Stromal cell of bone marrow (primary cell): ENCODE data around the gene SLC18B1.
"Not testable (repeated sequence)": the region's sequence is repeated elsewhere in the genome, so short reads cannot be mapped to it uniquely, and the experiment has no call there.

Source experiments
- DNase-seq: peaks from one replicate; pipeline ENCODE4 v3.0.0-alpha.2; 2012; ENCODE audit warnings: low read depth

Gene SLC18B1

DNA sequence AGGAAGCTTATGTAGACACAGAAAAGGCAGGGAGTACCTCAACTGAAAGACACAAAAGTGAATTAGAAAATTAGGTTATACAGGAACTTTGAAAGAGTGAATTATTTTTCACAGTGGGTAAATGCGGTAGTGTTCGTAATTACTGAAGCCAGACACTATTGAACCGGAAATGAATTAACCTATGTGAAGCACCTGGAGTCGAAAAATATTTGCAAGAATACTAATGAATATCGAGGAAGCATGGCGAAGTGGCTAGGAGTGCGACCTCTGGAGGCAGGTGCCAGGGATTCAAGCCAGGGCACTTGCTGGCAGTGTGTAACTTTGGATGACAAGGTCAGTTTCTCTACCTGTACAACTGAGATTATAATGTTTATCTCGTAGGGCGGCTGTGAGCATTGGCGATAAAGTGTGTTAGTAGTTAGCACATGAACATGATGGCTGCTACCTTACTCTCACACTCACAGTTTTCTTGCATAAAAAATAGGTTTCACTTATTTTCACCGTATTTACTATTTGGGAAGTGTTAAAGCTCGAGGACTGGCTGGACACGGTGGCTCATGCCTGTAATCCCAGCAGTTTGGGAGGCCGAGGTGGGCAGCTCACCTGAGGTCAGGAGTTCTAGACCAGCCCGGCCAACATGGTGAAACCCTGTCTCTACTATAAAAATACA lies 567 bp upstream of the SLC18B1 start:
- DNase-seq, result no peak

DNA sequence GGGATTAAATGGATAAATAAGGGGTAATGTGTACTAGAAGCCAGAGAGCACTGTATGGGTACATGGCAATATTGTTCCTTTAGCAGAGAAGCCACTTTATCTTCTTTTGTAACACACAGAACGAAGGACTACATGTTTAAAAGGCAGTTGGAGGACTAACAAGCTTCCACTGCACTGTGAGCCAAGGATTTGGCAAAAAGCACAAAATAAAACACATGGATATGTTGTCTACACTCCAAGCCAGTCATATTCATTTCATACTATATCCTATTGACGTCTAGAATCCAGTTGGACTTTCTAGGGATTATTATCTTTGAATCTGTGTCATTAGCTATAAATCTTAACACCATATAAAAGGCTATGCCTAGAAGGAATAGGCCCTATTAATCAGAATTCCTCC lies 3.0 kb downstream of the SLC18B1 start:
- no peak for DNase-seq

DNA sequence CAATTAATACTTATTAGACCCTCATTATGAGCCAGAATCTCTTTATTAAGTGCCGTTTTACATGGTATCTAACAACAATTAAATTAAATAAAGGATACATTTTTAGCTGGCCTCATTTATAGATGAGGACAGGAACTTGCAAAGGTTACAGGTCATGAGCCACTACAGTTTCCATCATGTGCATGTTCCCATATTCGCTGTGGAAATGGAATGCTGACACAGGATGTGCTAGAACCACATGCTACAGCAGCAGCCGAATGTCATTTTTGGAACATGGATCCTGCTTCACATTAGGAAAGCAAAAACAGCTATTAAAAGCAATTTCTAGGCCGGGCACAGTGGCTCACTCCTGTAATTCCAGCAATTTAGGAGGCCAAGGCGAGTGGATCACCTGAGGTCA lies 5.9 kb downstream of the SLC18B1 start:
- no peak for DNase-seq

DNA sequence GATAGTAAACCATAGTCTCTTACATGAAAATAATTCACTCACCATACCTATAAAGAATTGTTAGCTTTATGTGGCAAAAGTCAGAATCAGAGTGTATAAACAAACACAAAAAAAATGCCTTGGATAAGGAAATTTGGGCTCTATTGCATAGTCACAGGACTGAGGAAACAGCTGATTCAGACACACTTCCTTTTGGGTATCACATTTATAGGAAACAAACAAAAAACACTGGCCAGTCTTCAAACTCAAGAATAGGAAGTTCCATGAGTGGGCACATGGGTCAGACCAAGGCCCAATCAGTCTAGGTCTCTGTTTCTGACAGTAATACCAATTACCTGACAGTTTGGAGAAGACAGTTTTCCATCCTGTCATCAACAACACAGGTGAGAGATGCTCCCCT lies 8.0 kb downstream of the SLC18B1 start:
- no peak for DNase-seq

DNA sequence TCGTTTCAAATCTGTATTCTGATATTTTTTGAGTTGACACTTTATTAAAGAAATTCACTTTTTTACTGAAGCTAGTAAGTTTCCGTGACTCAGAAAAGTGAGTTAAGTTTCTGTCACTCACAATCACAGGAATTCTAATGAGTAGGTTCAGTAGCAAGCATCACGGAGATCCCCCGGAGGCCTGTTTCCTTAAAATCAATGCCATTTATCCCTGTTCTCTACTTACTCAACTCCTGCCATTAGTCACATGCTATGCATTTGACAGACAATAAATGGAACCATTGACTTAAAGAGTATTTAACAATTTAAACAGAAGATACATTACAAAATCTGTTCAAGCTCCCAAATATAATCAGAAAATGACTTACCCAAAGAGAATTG lies 9.1 kb downstream of the SLC18B1 start:
- no peak for DNase-seq

DNA sequence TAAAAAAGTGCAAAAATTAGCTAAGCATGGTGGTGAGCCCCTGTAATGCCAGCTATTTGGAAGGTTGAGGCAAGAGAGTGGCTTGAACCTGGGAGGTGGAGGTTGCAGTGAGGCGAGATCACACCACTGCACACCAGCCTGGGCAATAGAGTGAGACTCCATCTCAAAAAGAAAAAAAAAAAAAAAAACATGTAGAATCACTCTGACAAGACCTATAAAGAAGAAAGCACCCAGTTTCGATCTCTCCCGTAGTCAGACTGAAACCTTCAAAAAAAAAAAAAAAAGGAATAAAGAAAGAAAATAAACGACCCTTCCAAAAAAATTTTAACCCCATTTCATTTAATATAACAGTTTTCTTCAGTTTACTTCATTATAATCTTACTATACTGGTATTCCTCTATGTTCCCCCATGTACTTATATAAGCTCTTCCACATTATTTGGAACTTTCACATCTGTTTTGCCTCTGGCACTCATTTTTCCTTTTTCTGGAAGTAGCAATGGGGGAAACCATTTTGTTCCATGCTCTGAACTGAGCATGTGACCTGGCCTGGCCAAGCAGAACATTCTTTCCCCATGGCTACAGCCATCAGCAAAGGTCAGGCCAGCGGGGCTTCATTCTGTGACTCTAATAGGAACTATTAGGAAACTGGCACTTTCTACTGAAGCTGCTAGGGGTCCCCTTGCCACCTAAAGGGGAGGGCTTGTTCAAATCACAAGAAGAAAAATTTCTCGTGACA lies 9.6 kb downstream of the SLC18B1 start:
- DNase-seq, result no peak

DNA sequence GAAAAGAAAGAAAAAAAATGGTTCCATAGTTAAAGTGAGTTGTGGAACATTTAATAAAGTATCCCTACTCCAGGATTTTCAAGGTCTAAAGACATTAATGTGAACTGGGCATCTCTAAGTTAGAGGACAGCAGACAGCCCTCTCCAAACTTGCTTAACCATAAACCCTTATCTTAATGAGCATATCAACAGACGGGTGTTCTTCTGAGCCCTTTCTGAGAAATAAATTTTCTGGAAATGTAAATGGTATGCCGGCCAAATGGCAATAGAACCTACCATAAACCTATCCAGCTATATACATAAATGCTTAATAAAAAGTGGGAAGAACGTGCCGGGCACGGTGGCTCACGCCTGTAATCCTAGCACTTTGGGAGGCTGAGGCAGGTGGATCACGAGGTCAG lies 12.5 kb downstream of the SLC18B1 start:
- no peak for DNase-seq

DNA sequence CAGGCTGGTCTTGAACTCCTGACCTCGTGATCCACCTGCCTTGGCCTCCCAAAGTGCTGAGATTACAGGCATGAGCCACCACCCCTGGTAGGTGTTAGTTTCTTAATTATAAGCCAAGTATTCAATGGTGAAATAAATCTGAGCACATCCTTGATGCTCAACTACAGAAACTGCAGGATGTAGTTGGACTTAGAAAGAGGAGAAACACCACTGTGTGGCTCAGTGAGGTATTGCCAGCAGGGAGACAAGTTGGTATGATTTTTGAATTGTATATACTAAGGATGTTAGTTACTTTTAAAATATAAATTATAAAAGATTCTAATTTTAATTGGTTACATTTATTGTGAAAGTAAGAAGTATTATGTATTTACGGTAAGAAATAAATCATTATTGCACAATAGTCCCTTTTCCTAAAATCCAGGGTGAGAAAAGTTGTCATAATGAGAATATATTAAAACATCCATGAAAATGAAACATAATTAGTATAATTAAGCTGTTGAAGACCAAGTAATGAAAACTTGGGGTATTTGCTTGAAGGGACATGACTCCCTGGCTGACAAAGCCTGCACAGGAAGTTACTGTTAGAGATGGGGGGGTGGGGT lies 17.6 kb downstream of the SLC18B1 start:
- DNase-seq, result no peak

DNA sequence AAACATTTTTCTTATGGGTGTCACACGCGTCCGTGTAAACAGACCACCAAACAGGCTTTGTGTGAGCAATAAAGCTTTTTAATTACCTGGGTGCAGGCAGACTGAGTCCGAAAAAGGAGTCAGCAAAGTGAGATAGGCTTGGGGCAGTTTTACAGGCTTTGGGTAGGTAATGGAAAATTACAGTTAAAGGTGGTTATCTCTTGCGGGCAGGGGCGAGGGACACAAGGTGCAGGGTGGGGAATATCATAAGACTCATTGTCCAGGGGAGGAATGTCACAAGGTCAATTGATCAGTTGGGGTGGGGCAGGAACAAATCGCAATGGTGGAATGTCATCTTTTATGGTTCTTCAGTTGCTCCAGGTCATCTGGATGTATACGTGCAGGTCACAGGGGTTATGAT lies 20.6 kb downstream of the SLC18B1 start:
- DNase-seq, result not testable (repeated sequence)

DNA sequence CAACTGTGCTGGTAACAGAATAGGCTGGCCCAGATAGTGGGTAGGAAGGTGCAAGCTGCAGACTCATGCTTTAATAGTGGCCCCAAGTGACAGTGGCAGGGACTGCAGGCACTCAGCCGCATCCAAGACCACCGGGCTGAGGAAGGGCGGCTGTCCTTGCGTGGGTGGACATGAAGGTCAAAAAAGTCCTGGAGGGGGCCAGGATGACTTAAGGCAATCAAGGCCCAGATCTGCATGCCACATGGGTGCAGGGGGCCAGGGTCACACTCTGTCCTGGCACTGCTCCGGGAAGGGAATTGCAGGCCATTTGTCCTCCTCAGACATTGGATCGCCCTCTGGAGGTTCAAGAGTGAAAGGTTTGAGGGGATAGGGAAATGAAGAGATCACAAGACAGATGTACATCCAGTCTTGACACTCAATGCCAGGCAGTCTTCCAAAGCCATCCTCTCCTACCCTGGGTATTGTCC lies 30.4 kb downstream of the SLC18B1 start:
- no peak for DNase-seq

DNA sequence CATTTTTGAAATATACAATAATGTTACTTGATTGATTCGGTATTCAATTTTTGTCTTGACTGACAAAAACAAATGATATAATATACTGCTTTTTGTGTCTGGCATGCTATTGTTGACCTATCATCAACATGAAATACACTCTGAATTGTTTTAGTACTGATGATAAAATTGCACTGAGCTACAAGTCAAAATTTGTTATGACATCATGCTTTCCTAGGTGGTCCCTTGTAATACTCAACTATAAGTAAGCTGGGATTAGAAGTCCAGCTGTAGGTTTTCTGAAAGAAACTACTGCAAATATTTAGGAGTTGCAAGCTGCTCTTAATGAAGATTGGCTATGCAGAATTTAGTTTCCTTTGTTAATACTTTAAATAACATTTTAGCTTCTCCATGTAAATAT lies 32.9 kb downstream of the SLC18B1 start:
- no peak for DNase-seq

DNA sequence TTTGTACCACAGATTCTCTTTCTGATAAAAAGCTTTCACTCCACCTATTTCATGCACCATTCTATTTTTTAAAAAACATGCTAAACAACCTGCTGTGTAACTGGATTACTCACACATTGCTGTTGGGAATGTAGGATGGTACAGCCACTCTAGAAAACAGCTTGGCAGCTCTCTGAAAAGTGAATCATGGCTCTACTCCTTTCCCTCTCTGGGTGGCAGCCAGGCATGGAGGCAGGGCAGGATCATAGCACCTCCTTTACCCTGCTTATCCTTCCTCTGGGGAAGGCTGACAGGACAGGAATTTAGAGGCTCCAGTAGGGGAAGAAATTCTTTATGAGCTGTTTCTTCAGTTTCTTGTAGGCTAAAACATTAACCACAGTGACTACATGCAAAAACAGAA lies 34.1 kb downstream of the SLC18B1 start:
- DNase-seq, result peak; percentile 86

DNA sequence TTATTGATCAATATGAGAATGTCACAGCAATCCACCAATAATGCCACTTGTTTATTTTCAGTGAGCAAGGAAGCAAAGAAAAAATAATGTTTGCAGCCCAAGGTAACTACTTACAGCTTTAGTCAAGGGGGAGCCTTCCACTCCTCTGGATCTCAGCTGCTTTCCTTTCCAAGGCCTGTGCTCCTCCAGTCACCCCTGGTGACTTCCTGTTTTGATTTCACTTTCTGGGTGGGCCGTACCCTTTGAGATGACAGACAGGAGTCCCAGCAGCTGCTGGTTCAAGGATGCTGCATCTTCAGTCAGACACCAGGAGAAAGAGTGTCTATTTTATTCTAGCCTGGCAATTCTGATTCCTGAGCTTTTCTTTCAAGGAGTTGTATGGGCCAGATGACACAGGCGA lies 35.2 kb downstream of the SLC18B1 start:
- DNase-seq, result no peak

DNA sequence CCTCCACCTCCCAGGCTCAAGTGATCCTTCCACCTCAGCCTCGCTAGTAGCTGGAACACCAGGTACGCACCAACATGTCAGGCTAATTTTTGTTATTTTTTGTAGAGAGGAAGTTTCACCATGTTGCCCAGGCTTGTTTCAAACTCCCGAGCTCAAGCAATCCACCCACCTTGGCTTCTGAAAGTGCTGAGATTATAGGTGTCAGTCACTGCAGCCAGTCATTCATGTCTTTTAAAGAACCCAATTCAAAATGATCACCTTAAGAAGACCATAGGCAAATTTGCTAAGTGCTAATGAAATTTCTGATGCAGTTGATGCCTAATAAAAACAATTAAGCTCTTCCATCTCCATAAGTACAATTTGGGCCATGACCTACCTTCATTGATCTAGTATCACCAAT lies 38.2 kb downstream of the SLC18B1 start:
- no peak for DNase-seq

DNA sequence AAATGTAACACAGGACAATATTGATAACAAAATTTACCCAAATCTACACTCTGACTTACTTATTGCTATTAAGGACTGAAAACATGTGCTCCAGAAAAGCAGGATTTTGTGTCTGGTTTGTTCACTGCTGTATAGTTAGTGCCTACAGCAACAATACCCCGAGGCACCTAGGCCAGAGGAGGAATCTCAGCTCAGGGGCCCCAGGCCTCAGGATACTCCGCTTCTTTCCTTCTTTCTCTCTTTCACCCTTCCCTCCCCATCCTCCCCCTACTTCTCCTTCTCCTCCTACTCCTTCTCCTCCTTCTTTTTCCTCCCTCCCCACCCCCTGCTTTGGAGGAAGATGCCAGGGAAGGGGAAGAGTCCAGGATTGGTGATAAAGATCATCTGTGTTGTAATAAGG lies 39.7 kb downstream of the SLC18B1 start:
- DNase-seq, result no peak

DNA sequence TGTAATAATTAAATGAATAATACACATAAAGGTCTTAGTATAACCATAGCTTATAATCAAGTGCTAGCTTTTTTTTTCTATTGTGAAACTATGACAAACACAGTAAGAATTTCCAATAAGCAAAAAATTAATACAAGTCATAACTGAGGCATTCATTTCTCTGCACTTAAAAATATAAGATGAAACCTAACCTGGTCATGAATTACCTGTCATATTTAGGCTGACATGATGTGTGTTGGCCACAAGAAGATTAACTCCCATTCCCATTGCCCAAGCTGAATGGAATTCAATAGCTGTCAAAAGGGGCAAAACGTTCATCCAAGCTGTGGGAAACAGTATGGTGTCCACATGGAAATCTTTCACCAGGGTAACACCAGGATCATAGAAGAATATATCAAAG lies 46.2 kb downstream of the SLC18B1 start:
- DNase-seq, result no peak

DNA sequence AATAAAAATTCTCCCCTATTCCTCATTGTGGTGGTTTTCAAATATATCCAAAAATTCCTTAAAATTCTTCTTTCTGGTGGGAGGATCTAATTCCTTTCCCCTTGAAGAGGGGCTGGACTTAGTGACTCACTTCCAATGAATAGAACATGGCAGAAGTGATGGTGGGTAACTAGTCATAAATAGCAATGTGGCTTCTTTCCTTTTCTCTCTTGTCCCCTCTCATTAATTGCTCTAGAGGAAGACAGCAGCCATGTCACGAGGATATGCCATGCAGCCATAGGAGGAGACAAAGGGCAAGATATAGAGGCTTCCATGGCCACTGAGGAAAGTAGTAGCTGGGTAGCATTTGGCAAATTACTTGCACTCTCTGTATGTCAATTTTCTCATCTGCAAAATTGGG lies 46.6 kb downstream of the SLC18B1 start:
- no peak for DNase-seq

DNA sequence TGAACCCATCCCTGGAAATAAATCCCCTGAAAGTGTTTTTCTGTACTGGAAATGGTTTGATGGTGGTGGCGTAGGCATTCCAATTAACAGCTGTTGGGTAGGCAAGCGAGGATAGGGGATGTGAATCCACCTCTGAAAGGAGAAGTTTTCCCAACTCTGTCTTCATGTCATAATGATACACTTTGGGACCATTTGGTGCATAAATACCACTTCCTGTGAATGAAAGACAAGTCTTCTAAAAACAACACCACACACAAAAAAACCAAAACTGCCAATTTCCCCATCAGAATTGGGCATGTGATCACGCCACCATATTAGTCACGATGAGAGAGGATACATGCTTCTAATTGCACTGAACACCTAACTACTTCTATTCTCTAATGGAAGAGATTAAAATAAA lies 47.1 kb downstream of the SLC18B1 start:
- no peak for DNase-seq

DNA sequence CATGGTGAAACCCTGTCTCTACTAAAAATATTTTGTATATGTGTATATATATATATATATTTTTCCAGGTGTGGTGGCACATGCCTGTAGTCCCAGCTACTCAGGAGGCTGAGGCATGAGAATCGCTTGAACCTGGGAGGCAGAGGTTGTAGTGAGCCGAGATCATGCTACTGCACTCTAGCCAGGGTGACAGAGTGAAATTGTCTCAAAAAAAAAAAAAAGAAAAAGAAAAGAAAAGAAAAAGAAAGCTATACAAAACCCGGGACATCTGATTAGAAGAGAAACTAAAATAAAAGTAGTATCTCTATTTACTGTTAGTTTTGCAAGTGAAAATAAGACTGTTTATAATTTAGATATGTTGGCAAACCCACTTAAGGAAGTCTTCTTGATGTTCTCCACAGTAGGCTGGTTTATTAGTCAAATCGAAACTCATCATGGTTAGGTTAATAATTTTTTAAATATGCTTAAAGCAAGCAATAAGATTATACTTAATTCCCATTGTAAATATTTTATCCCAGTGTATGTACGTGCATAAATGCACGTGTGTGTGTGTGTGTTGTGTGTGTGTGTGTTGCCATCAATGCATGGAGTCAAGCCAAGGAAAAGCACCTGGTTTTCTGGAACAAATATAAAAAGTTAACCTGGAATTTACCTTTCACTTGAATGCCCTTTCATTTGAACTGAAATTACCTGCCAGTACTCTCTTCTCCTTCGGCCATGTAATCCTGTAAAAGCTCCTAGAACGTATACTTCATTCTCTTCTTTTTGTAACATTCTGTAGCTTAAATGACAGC lies 47.8 kb downstream of the SLC18B1 start:
- no peak for DNase-seq

DNA sequence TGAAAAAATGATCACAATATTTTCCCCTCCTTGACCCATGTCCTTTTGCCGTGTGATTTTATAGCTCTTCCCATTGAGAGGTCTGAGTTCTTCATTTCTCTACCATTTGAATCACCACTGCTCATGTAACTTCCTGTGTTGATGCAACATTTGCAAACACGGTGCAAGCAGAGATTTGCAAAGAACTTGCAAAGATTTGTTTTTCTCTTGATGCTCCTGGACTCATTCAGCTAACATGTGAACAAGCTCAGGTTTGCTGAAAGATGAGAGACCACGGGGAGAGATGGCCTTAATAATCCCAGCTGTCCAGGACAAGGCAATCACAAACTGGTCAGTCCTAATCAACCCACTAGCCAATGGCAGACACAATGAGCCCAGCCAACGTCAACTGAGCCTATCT lies 49.3 kb downstream of the SLC18B1 start:
- DNase-seq, result no peak

DNA sequence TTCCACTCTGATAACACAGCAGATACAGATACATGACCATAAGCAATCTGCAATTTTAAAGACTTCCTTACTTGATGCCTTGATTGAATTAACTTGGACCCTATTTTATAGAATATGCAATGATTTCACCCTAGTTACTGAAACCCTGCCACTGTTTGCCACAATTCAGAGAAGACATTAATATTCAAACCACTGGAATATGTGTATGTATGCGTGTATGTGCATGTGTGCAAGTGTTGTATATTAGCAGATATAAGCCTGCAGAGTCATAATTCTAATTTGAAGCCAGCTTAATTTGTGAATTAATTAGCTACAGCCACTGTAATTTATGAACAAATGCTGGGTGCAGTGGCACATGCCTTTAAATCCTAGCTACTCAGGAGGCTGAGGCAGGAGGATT lies 50.0 kb downstream of the SLC18B1 start:
- no peak for DNase-seq

DNA sequence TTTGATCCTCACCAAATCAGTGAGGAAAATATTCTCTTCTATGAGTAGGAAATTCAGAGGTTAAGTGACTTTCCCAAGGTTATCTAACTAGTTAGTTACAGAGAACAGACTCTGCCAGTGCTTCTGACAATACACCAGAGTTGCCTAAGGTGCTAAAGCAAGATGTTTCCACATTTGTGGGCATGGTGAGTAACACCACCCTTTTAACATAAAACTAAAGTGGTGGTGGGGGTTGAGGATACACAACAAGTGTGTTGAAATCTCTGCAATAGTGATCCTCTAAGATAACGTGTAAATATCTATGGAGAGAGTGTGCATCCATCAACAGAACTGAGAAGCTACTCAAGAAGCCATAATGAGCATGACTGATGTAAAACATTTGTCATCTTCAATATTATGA lies 52.4 kb downstream of the SLC18B1 start:
- no peak for DNase-seq

DNA sequence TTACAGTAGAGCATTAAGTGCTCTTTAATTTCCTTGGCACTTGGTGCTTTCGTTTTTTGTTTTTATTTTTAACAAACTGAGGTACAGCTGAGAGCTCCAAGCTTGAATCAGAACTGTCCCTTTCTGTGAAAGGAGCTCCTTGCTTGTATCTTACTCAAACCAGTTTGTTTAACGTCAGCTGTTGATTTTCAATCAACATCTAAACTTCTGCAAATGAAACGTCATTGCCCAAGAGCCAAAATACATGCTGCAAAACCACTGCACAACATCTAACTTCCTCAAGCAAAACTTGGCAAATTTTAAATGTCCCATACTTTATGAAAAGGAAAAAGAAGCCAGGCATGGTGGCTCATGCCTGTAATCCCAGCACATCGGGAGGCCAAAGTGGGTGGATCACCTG lies 55.9 kb downstream of the SLC18B1 start:
- no peak for DNase-seq
